CD4-positive, alpha-beta memory T cell (primary cell): ENCODE measurements around the gene RFC5. TPM values are rescaled to one million over a fixed set of nuclear protein-coding genes. Genes with fewer than 3 reads are reported as not detected.
A peak's percentile ranks its signal among the peaks of the same experiment; 100 is the strongest.

ENCODE experiments used
- CTCF ChIA-PET: fragments of 350-600 bp; sonication (Branson Sonifier 250); formaldehyde crosslinking; loops from one replicate; lab custom pipeline; 2021; ENCODE audit warnings: inconsistent platforms; ENCODE audit not compliant: partially characterized antibody; lab: Charles Lee
- POLR2A ChIA-PET: fragments of 350-600 bp; sonication (Branson Sonifier 250); formaldehyde crosslinking; loops from one replicate; lab custom pipeline; 2021; ENCODE audit not compliant: partially characterized antibody; lab: Charles Lee
- DNase-seq, 5 donors: peaks; one replicate each; pipeline versions ENCODE4 v3.0.0 to v3.0.0-alpha.2; 2020 to 2022; ENCODE audit warnings: mixed read lengths in 1 of 5
- H3K27ac ChIP-seq: one replicate; pipeline ENCODE4 v1.7.0; 2013; ENCODE audit warnings: low read depth, low read length
- H3K27me3 ChIP-seq: 2 replicates; pipeline ENCODE4 v1.7.0; 2013; ENCODE audit warnings: mild to moderate bottlenecking, low read length, moderate library complexity; ENCODE audit not compliant: insufficient read depth
- H3K36me3 ChIP-seq: 2 replicates; pipeline ENCODE4 v1.7.0; 2013; ENCODE audit warnings: mild to moderate bottlenecking, low read length, moderate library complexity; ENCODE audit not compliant: insufficient read depth
- H3K4me1 ChIP-seq: 2 replicates; pipeline ENCODE4 v1.7.0; 2013; ENCODE audit warnings: mild to moderate bottlenecking, low read length, moderate library complexity; ENCODE audit not compliant: insufficient read depth
- H3K4me3 ChIP-seq, 2 donors: one replicate each; pipeline ENCODE4 v1.7.0; 2013; ENCODE audit warnings: low read length in 2 of 2, mild to moderate bottlenecking in 1 of 2
- H3K9me3 ChIP-seq, 2 donors: one replicate each; pipeline ENCODE4 v1.7.0; 2013; ENCODE audit warnings: low read length in 2 of 2, control low read depth in 1 of 2; ENCODE audit not compliant: control insufficient read depth in 1 of 2
- H3K27ac Mint-ChIP-seq, 7 donors: one replicate each; pipeline ENCODE4 v1.8.0; 2020 to 2021; ENCODE audit warnings: mixed read lengths in 7 of 7, mild to moderate bottlenecking in 6 of 7, inconsistent platforms in 3 of 7, moderate library complexity in 3 of 7
- H3K27me3 Mint-ChIP-seq, 2 donors: one replicate each; pipeline ENCODE4 v1.8.0; 2020 to 2021; ENCODE audit warnings: mixed read lengths in 2 of 2
- H3K36me3 Mint-ChIP-seq, 2 donors: one replicate each; pipeline ENCODE4 v1.8.0; 2020 to 2021; ENCODE audit warnings: mixed read lengths in 2 of 2, inconsistent platforms in 1 of 2, mild to moderate bottlenecking in 1 of 2
- H3K4me1 Mint-ChIP-seq, 4 donors: one replicate each; pipeline ENCODE4 v1.8.0; 2020 to 2021; ENCODE audit warnings: mixed read lengths in 4 of 4, mild to moderate bottlenecking in 1 of 4
- H3K4me3 Mint-ChIP-seq, 8 donors: one replicate each; pipeline ENCODE4 v1.8.0; 2020 to 2021; ENCODE audit warnings: mixed read lengths in 8 of 8, mild to moderate bottlenecking in 7 of 8, moderate library complexity in 6 of 8, inconsistent platforms in 3 of 8
- H3K9me3 Mint-ChIP-seq, 8 donors: one replicate each; pipeline ENCODE4 v1.8.0; 2020 to 2021; ENCODE audit warnings: mixed read lengths in 8 of 8, mild to moderate bottlenecking in 5 of 8, inconsistent platforms in 3 of 8, moderate library complexity in 1 of 8
- intact Hi-C: fragments of 100-400 bp; cut with micrococcal nuclease; formaldehyde crosslinking; loops from one replicate; pipeline ENCODE4 v1.15.1; 2023
- polyA plus RNA-seq, 2 donors: library from polyadenylated mRNA; unstranded; fragments of 300-500 nt; fragmentation: Illumina TruSeq; gene quantifications; one replicate each; pipeline ENCODE4 v1.2.3, GENCODE V29; 2021
- total RNA-seq, 2 experiments: library from RNA; stranded (reverse); gene quantifications; one replicate each; pipeline ENCODE4 v1.2.3, GENCODE V29; 2021

RFC5 gene
- total and polyA plus RNA-seq, 4 experiments from 2014 or later = 13.5 to 17.5 (median 17.2) TPM

DNA sequence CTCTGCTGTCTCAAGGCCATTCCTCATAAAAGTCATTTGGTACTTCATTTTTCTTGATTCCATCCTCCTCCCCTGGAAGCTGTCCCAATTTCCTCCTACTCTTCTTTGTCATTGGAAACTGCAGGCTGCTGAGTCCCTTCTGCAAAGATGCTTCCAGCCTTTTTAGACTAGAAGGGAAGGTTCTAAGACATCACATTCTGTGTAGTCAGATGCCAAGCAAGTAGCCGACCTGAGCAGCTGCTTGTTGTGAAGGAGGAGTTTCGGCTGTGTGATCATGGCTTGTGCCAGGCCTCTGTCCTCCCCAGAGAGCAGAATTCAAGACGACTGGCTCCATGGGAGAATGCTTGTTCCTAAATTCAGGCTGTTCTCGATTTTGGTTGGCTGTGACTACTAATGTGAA lies 8.7 kb downstream of the RFC5 start:
- no peaks in the 10 kb centered on the region for H3K4me1 Mint-ChIP-seq
- no peak for DNase-seq
- H3K36me3 ChIP-seq = peaks cover 25% of the 10 kb centered on the region
- ChIA-PET CTCF (no interaction called here), POLR2A (no interaction called here)
- H3K4me3 Mint-ChIP-seq = no peak overlapping the region
- no peaks in the 10 kb centered on the region for H3K27me3 ChIP-seq
- no peak overlapping the region for H3K27ac ChIP-seq
- H3K4me3 ChIP-seq = no peak overlapping the region
- peaks cover 30 to 67% of the 10 kb centered on the region in 2 donors for H3K36me3 Mint-ChIP-seq
- intact Hi-C loops = no loop called here
- peak overlapping the region in 2 of 7 donors; percentile 13 to 58 for H3K27ac Mint-ChIP-seq
- H3K27me3 Mint-ChIP-seq = no peaks in the 10 kb centered on the region
- no peaks in the 10 kb centered on the region for H3K9me3 Mint-ChIP-seq
- no peaks in the 10 kb centered on the region for H3K4me1 ChIP-seq
- H3K9me3 ChIP-seq = no peaks in the 10 kb centered on the region

DNA sequence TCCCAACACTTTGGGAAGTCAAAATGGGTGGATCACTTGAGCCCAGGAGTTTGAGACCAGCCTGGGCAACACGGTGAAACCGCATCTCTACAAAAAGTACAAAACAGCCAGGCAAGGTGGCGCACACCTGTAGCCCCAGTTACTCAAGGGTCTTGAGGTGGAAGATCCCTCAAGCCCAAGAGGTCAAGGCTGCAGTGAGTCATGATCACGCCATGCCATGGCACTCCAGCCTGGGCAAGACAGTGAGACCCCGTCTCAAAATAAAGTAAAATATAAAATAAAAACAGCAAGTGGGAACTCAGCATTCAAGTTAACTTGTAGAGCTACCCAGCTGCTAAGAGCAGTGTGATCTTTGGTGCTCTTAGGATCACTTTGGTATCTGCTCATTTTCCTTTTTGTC lies 12.7 kb downstream of the RFC5 start:
- no peak overlapping the region for H3K27ac ChIP-seq
- H3K27me3 ChIP-seq = no peaks in the 10 kb centered on the region
- peak overlapping the region in 1 of 7 donors; percentile 55 for H3K27ac Mint-ChIP-seq
- H3K4me1 ChIP-seq = no peaks in the 10 kb centered on the region
- intact Hi-C loops = no loop called here
- no peak overlapping the region for H3K4me3 ChIP-seq
- H3K9me3 Mint-ChIP-seq = no peaks in the 10 kb centered on the region
- CTCF ChIA-PET = no interaction called here
- peaks cover 25 to 70% of the 10 kb centered on the region in 2 donors for H3K36me3 Mint-ChIP-seq
- no peak overlapping the region for H3K4me3 Mint-ChIP-seq
- no peak for DNase-seq
- H3K27me3 Mint-ChIP-seq = no peaks in the 10 kb centered on the region
- POLR2A ChIA-PET = no interaction called here
- peaks cover 26% of the 10 kb centered on the region for H3K36me3 ChIP-seq
- H3K4me1 Mint-ChIP-seq = peaks cover 6 to 11% (median 10%) of the 10 kb centered on the region in 4 donors
- H3K9me3 ChIP-seq = no peaks in the 10 kb centered on the region

DNA sequence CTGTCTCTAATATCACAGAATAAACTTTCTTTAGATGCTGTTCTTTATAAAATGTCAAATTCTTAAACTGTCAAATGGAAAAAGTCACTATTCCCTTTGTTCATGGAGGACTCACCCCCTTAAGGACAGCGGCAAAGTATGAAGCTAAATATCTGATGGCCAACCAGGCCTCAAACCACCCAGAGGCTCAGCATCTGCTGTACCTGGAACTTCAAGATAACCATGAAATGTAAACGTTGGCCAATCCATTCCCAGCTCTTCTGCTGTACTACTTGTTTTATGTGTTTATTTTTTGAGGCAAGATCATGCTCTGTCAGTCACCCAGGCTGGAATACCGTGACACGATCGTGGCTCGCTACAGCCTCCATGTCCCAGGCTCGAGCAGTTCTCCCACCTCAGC lies 15.7 kb downstream of the RFC5 start:
- Histone ChIP-seq H3K4me1 (no peaks in the 10 kb centered on the region), H3K9me3 (no peaks in the 10 kb centered on the region), H3K27me3 (no peaks in the 10 kb centered on the region), H3K4me3 (no peak overlapping the region), H3K27ac (no peak overlapping the region), H3K36me3 (peaks cover 38% of the 10 kb centered on the region)
- Mint-ChIP-seq H3K4me3 (peak overlapping the region in 2 of 8 donors; percentile 23 to 38), H3K27me3 (no peaks in the 10 kb centered on the region), H3K4me1 (peaks cover 17 to 20% (median 19%) of the 10 kb centered on the region in 4 donors), H3K27ac (peak overlapping the region in 6 of 7 donors; percentile 2 to 83 (median 74)), H3K36me3 (peaks cover 36 to 76% of the 10 kb centered on the region in 2 donors), H3K9me3 (no peaks in the 10 kb centered on the region)
- ChIA-PET POLR2A (interaction anchor here (1.0 kb wide), 1 partner anchor 14 kb away, joined by 3 read pairs; no protein-coding TSS in a partner anchor), CTCF (interaction anchor here (6.1 kb wide), 1 partner anchor 158 kb away, joined by 50 read pairs; no protein-coding TSS in a partner anchor)
- DNase-seq = no peak
- intact Hi-C loops = no loop called here

DNA sequence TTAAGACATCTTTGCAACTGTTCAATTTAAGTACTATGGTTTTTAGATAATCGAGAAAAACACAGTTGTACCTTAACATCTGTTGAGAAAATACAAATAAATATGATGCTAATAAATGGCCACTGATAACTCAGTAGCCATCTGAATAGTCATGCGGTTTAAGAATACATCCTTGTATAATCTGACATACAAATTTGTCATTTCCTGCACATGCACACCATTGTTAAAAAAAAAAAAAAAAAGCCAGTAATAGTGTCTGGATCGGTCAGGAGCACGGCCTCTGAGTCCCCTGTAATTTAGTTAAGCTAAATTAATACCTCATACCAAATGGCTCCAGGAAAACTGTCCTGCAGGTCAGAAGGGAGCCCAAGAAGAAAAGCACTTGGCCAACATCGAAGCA lies 16.8 kb downstream of the RFC5 start:
- ChIA-PET CTCF (interaction anchor here (1.3 to 6.1 kb wide), 3 partner anchors 14 to 159 kb away, joined by 3 to 50 read pairs (median 10); no protein-coding TSS in a partner anchor), POLR2A (interaction anchor here (2.3 kb wide), 1 partner anchor 158 kb away, joined by 11 read pairs; no protein-coding TSS in a partner anchor)
- intact Hi-C loops = no loop called here
- H3K9me3 Mint-ChIP-seq = no peaks in the 10 kb centered on the region
- H3K27ac Mint-ChIP-seq = peak overlapping the region; percentile 17 to 90 (median 86)
- H3K36me3 Mint-ChIP-seq = peaks cover 43 to 77% of the 10 kb centered on the region in 2 donors
- peaks cover 17 to 20% (median 19%) of the 10 kb centered on the region in 4 donors for H3K4me1 Mint-ChIP-seq
- H3K27ac ChIP-seq = no peak overlapping the region
- no peaks in the 10 kb centered on the region for H3K27me3 Mint-ChIP-seq
- no peaks in the 10 kb centered on the region for H3K27me3 ChIP-seq
- peaks cover 46% of the 10 kb centered on the region for H3K36me3 ChIP-seq
- peak overlapping the region in 4 of 8 donors; percentile 21 to 73 (median 31) for H3K4me3 Mint-ChIP-seq
- H3K4me1 ChIP-seq = no peaks in the 10 kb centered on the region
- no peak overlapping the region for H3K4me3 ChIP-seq
- no peaks in the 10 kb centered on the region for H3K9me3 ChIP-seq
- no peak for DNase-seq

DNA sequence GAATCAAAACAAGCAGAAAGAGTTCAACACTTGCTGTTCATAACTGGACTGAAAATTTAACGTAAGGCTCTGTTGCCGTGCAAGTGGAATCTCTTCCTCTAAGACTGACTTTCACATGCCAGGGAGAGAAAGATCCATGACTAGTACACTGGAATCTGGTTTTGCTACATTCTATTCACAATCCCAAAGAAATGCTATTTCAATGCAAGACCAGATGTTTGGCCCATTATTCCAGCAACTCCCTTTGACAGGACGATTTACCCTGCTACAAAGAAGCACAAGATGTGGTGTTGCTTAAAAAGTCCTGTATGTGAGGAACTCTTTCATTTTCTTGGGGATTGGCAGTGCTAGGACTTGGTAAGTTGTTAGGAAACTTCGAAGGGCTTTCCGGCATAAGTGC lies 17.4 kb downstream of the RFC5 start:
- Histone ChIP-seq H3K27me3 (no peaks in the 10 kb centered on the region), H3K4me1 (no peaks in the 10 kb centered on the region), H3K27ac (no peak overlapping the region), H3K4me3 (no peak overlapping the region), H3K36me3 (peaks cover 47% of the 10 kb centered on the region), H3K9me3 (no peaks in the 10 kb centered on the region)
- intact Hi-C loops = loop anchor here (1.0 kb wide), 1 partner anchor 159 kb away; no protein-coding TSS in a partner anchor
- H3K4me1 Mint-ChIP-seq = peaks cover 17 to 20% (median 19%) of the 10 kb centered on the region in 4 donors
- H3K27me3 Mint-ChIP-seq = no peaks in the 10 kb centered on the region
- peak overlapping the region; percentile 58 to 90 (median 85) for H3K27ac Mint-ChIP-seq
- POLR2A ChIA-PET = interaction anchor here (0.7 to 2.3 kb wide), 3 partner anchors 19 to 159 kb away, joined by 3 to 11 read pairs (median 4); partner anchors contain the start of gene WSB2
- peak overlapping the region in 7 of 8 donors; percentile 1 to 73 (median 56) for H3K4me3 Mint-ChIP-seq
- no peaks in the 10 kb centered on the region for H3K9me3 Mint-ChIP-seq
- CTCF ChIA-PET = interaction anchor here (0.9 to 6.1 kb wide), 7 partner anchors 13 to 184 kb away, joined by 3 to 50 read pairs (median 4); no protein-coding TSS in a partner anchor
- no peak for DNase-seq
- peaks cover 43 to 79% of the 10 kb centered on the region in 2 donors for H3K36me3 Mint-ChIP-seq

DNA sequence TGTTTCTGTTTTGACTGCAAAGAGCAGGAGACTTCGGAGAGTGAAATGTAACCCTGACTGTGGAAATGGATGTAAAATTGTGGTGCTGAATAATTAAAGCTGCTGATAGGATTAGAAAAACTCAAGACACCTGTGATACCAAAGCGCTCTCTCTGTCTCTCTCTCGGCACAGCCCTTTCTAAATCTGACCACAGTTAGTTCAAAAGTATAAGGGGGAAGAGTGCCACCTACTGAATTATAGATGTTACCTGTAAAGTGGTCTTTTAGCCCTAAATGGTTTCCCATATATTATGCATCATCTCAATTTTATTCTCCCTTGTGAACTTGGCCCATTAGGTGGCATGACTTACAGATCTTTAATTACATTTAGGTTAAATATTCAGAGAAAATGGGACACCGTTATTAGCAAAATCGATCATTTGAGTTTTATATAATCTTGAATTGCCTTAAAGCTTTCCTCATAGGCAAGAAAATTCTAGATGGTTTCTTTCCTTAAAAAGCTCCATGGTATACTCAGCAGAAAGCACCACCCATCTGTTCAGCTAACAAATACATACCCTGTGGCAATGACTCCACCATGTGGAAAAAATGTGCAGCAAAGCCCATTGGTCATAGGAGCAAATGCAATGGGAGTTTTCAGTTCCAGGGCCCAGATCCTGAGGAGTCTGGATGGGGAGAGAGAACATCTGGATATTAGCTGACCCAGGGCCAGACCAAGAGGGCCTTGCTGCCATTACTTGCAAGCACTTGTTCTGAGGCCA lies 18.1 kb downstream of the RFC5 start:
- Mint-ChIP-seq H3K36me3 (peaks cover 46 to 79% of the 10 kb centered on the region in 2 donors), H3K27me3 (no peaks in the 10 kb centered on the region), H3K4me1 (peaks cover 17 to 20% (median 19%) of the 10 kb centered on the region in 4 donors), H3K4me3 (peak overlapping the region in 7 of 8 donors; percentile 1 to 73 (median 56)), H3K27ac (peak overlapping the region; percentile 65 to 90 (median 85)), H3K9me3 (no peaks in the 10 kb centered on the region)
- H3K27ac ChIP-seq = no peak overlapping the region
- H3K4me3 ChIP-seq = no peak overlapping the region
- CTCF ChIA-PET = interaction anchor here (0.9 to 6.1 kb wide), 10 partner anchors 12 to 185 kb away, joined by 3 to 50 read pairs (median 4); partner anchors contain the start of gene RFC5
- H3K36me3 ChIP-seq = peaks cover 52% of the 10 kb centered on the region
- no peaks in the 10 kb centered on the region for H3K4me1 ChIP-seq
- DNase-seq = no peak
- POLR2A ChIA-PET = interaction anchor here (0.7 to 2.3 kb wide), 4 partner anchors 18 to 159 kb away, joined by 3 to 11 read pairs (median 4); partner anchors contain the start of genes RFC5 and WSB2
- intact Hi-C loops = loop anchor here (1.0 kb wide), 1 partner anchor 159 kb away; no protein-coding TSS in a partner anchor
- H3K27me3 ChIP-seq = no peaks in the 10 kb centered on the region
- H3K9me3 ChIP-seq = no peaks in the 10 kb centered on the region
